Retinal pigment epithelial cell (primary cell): ENCODE data around the gene CSRP2.
A peak's percentile ranks its signal among the peaks of the same experiment; 100 is the strongest.

Experiments
- DNase-seq: peaks from one replicate; pipeline ENCODE4 v3.0.0-alpha.2; 2010; ENCODE audit warnings: low read depth
- H3K4me3 ChIP-seq: 2 replicates; pipeline ENCODE4 v1.5.1; 2011; ENCODE audit warnings: mild to moderate bottlenecking, low read length, control low read depth, moderate library complexity
- CTCF ChIP-seq: conservative IDR thresholded peaks from 2 replicates; pipeline ENCODE4 v1.5.1; 2011; ENCODE audit warnings: low read depth, low read length, control low read depth, inconsistent platforms

CSRP2 gene

GRCh38 chr12:76878899-76879709 is at the start of gene CSRP2:
Gene CSRP2 (minus strand): TSS chr12:76879019. CDS start chr12:76866260, 12,759 bp downstream.
- TF ChIP-seq CTCF: no peak
- H3K4me3 ChIP-seq: peak within 1 kb of the TSS; percentile 84
- DNase-seq: peak; percentile 46

- DNase-seq: no peak
- peak; percentile 53 for TF ChIP-seq CTCF
- no peak overlapping the region for H3K4me3 ChIP-seq
Observed at GRCh38 chr12:76927170-76927784, 48.5 kb upstream of the CSRP2 start.

- TF ChIP-seq CTCF: no peak
- H3K4me3 ChIP-seq: no peak overlapping the region
- DNase-seq: no peak
Observed at GRCh38 chr12:76925135-76925534, 46.3 kb upstream of the CSRP2 start.

GRCh38 chr12:76922866-76923265 is 44.0 kb upstream of the CSRP2 start:
- TF ChIP-seq CTCF: no peak
- H3K4me3 ChIP-seq: no peak overlapping the region
- DNase-seq: no peak

- H3K4me3 ChIP-seq: no peak overlapping the region
- no peak for TF ChIP-seq CTCF
- no peak for DNase-seq
Observed at GRCh38 chr12:76921891-76922664, 43.3 kb upstream of the CSRP2 start.

GRCh38 chr12:76921100-76921471 is 42.3 kb upstream of the CSRP2 start:
- no peak for DNase-seq
- no peak overlapping the region for H3K4me3 ChIP-seq
- no peak for TF ChIP-seq CTCF
